ENCODE data around the gene LAMC1. TPM values are rescaled to one million over a fixed set of nuclear protein-coding genes. Genes with fewer than 3 reads are reported as not detected.

The LAMC1 gene
- total RNA-seq, 1 donor from 2014 or later = 263 TPM

DNA sequence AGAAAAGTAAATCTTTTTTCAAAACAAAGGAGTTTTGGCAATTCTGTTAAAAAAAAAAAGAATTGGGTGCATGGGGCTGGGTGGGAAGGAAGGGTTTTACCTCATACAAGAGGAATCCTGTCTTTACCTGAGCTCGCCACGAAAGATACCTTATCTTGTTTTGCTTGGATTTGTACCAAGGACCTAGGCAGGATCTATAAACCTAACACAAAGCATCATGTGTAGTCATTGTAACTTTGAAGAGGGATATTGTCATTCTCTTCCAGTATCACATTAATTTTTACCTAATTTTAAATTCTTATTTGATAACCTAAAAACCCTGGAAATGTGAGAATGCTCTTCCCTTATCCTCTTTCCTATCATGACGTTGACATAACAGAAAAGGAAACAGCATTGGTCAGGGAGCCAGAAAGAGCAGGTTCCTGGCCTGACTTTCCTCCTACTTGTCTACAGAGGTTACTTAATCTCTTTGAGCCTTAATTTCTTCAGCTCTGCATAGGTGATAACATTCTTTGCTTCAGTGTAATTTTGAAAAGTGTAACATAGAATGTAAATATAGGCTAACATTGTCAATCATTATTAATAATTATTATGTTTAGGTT is 4.0 kb upstream of the LAMC1 start:
- intact Hi-C loops (cut with DNase I) = no loop called here

GRCh38 chr1:183019860-183020259 is 3.4 kb upstream of the LAMC1 start:
- intact Hi-C loops (cut with DNase I) = loop anchor here (10.0 kb wide), 1 partner anchor 95 kb away; no protein-coding TSS in a partner anchor
- DNase-seq (ENCODE audit: low spot score) (no peak), ATAC-seq (no peak)

More for the DNA sequence above, 4.0 kb upstream of the LAMC1 start:
- ATAC-seq = no peak
- DNase-seq (ENCODE audit: low spot score) = no peak

- intact Hi-C loops (cut with DNase I) = loop anchor here (10.0 kb wide), 1 partner anchor 93 kb away; no protein-coding TSS in a partner anchor
- no peak for DNase-seq (ENCODE audit: low spot score)
- no peak for ATAC-seq
Measured at GRCh38 chr1:183021405-183022201, 1.6 kb upstream of the LAMC1 start.

GRCh38 chr1:183022202-183023145 is 746 bp upstream of the LAMC1 start:
- intact Hi-C loops (cut with DNase I) = loop anchor here (10.0 kb wide), 1 partner anchor 92 kb away; no protein-coding TSS in a partner anchor
- DNase-seq (ENCODE audit: low spot score) (peak; percentile 90), ATAC-seq (peak; percentile 91)

GRCh38 chr1:183023601-183024316 is 539 bp downstream of the LAMC1 start:
- peak; percentile 32 for ATAC-seq
- DNase-seq (ENCODE audit: low spot score) = peak; percentile 73
- intact Hi-C loops (cut with DNase I) = loop anchor here (10.0 kb wide), 1 partner anchor 91 kb away; no protein-coding TSS in a partner anchor

DNA sequence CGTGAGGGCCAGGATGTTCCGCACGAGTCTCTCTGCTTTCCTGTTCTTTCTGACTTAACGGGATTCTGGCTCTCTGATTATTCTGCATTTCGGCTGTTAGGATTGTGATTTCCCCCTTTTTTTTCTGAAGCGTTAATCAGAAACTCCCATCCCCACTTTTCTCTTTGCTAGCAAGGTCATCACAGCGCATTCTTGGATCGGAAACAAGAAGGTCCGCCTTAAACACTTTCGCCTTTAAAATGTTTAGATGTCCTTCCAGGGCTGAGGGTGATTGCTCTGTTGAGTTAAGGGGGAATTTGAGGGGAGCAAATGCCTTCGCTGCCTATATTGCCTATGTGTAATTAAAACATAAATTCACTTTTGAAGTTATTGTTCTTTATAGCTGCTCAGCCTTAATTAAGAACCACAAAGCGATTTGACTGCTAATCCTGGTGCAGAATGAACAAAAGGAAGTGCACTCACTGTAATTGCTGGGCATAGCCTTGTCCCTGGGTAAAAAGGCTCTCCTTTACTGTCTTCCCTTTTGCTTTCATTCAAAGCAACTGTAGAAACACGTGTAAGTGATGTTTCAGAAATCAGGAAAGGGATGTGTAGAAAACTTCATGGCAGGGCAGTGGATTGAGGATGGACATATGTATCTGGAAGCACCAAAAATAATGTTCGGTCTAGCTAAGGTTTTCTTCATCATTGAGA is 1.2 kb downstream of the LAMC1 start:
- no peak for ATAC-seq
- intact Hi-C loops (cut with DNase I) = loop anchor here (10.0 kb wide), 1 partner anchor 90 kb away; no protein-coding TSS in a partner anchor
- DNase-seq (ENCODE audit: low spot score) = no peak

- DNase-seq (ENCODE audit: low spot score) (no peak), ATAC-seq (no peak)
- intact Hi-C loops (cut with DNase I) = loop anchor here (10.0 kb wide), 1 partner anchor 90 kb away; no protein-coding TSS in a partner anchor
Measured at GRCh38 chr1:183025010-183025337, 1.8 kb downstream of the LAMC1 start.

DNA sequence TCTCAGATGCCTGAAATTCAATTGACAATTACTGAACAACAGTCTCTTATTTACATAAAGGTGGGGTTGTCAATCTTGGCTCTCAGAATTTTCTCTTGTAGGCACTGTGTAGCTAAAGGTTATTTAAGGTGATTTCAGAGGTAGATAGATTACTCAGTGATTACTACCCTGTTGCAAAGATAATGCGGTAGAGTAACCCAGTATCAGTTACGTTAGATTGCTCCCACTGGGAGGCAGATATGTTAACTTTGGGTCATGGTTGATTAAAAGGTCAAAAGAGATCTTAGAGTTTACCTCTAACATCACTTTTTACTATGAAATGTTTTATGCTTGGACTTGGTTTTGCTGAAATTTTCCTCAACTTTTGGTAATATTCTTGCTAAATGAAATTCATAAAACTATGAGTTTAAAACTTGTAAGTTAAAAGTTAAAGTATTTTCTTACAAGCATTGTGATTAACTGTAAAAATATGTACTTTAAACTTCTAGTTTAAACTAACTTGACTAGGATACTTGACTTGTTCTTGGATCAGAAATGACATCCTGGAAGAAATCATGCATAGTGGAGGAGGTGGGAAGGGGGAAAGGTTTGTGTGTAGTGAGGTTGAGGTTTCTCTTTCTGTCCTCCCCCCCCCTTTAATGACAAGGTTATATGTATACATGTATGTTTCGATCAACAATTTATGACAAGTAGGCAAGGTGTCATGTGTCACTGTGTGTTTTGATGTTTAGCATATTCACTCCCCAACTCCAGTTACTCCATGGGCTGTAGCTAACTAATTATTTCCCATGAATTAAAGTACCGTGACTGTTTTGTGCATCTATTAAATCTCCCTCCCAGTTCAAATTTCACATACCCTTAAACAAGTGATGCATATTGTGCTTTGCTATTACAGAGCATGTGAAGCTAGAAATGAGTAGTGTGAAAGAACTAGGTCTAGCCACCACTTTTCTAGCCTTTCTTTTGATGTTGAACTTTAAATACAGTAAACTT is 2.9 kb downstream of the LAMC1 start:
- intact Hi-C loops (cut with DNase I) = loop anchor here (10.0 kb wide), 1 partner anchor 89 kb away; no protein-coding TSS in a partner anchor
- ATAC-seq (no peak), DNase-seq (ENCODE audit: low spot score) (no peak)

DNA sequence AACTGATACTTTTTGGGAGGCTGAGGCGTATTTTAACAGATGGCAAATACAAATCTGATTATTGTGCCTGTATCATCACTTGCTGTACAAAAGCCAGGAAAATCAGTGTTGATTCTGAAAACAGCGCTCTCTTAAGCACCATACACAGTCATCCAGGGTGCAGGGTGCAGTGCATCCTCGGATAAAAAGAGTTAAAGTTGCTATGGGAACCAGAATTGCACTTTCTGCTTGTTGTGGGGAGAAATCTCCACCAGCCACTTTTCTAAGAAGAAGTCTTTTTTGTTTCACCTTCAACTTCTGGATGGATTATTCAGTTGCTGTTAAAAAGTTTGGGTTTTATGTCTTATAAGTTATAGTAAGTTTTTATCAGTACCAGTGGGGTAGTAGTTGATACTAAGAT is 3.8 kb downstream of the LAMC1 start:
- no peak for ATAC-seq
- intact Hi-C loops (cut with DNase I) = loop anchor here (10.0 kb wide), 1 partner anchor 88 kb away; no protein-coding TSS in a partner anchor

GRCh38 chr1:183027791-183028190 is 4.6 kb downstream of the LAMC1 start:
- no peak for DNase-seq (ENCODE audit: low spot score)
- no peak for ATAC-seq
- intact Hi-C loops (cut with DNase I) = loop anchor here (10.0 kb wide), 1 partner anchor 87 kb away; no protein-coding TSS in a partner anchor

More for the DNA sequence above, 3.8 kb downstream of the LAMC1 start:
- DNase-seq (ENCODE audit: low spot score) = no peak

GRCh38 chr1:183029591-183030000 is 6.4 kb downstream of the LAMC1 start:
- ATAC-seq (no peak), DNase-seq (ENCODE audit: low spot score) (no peak)
- intact Hi-C loops (cut with DNase I) = loop anchor here (10.0 kb wide), 1 partner anchor 85 kb away; no protein-coding TSS in a partner anchor

- intact Hi-C loops (cut with DNase I) = no loop called here
- ATAC-seq (peak; percentile 38), DNase-seq (ENCODE audit: low spot score) (no peak)
Measured at GRCh38 chr1:183030053-183030452, 6.8 kb downstream of the LAMC1 start.

GRCh38 chr1:183032122-183032921 is 9.1 kb downstream of the LAMC1 start:
- no peak for DNase-seq (ENCODE audit: low spot score)
- ATAC-seq = peak; percentile 27
- intact Hi-C loops (cut with DNase I) = no loop called here

- no peak for ATAC-seq
- intact Hi-C loops (cut with DNase I) = no loop called here
Measured at GRCh38 chr1:183033205-183033604, 10.0 kb downstream of the LAMC1 start.

GRCh38 chr1:183034682-183035081 is 11.5 kb downstream of the LAMC1 start:
- DNase-seq (ENCODE audit: low spot score) (no peak), ATAC-seq (no peak)
- intact Hi-C loops (cut with DNase I) = no loop called here

More at GRCh38 chr1:183033205-183033604, 10.0 kb downstream of the LAMC1 start:
- DNase-seq (ENCODE audit: low spot score) = no peak
